Measurements from ENCODE around the gene LAMB1. TPM values are rescaled to one million over a fixed set of nuclear protein-coding genes. Genes with fewer than 3 reads are reported as not detected.

The LAMB1 gene
- total and polyA plus RNA-seq, 2 of the 13 experiments (the other 11 are each of a cell fraction or from before 2014, with no cell fraction given) = 109 to 124 TPM

DNA sequence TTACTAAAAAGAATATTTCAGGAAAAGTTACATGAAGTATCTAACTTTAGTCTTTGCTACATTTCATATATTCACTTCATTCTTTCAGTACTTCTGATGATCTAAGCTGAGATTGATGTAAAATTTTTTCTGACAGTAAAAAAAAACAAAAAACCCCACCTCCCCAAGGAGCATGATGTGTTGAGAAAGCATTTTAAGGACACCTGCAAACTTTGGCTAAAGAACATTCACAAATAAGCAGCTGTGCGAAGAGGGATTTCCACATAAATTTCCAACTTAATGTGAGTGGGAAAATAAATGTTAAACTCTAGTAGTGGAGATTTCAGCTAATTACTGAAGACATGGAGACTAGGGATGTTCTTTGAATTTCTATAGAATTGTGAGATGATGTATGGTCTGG is 76.5 kb downstream of the LAMB1 start:
- BruUV-seq (replicated peaks) = no TSS peak
- ATAC-seq (no peak), DNase-seq (ENCODE audit: low spot score) (no peak), FAIRE-seq (no peak)
- Histone ChIP-seq H3K4me3 (replicated peaks in 1 of 3; ENCODE audit: insufficient read depth in 1 of 3, low read depth in 2 of 3, low read length in 3 of 3) (no peak overlapping the region), H2AFZ (ENCODE audit: low read length) (no peak overlapping the region), H3K4me1 (ENCODE audit: insufficient read depth, low read length) (no peaks in the 10 kb centered on the region), H3K9me3 (ENCODE audit: low read length) (no peaks in the 10 kb centered on the region), H3K27ac (ENCODE audit: extremely low read length, insufficient read depth, low read length) (no peak overlapping the region), H3K79me2 (ENCODE audit: insufficient read depth, low read length) (no peaks in the 10 kb centered on the region), H3K36me3 (replicated peaks in 1 of 2; ENCODE audit: control insufficient read depth in 1 of 2, insufficient read depth in 2 of 2, low read length in 2 of 2) (peaks cover 6 to 81% of the 10 kb centered on the region in 2 experiments), H3K4me2 (ENCODE audit: low read depth, low read length) (no peak overlapping the region), H3K27me3 (ENCODE audit: control insufficient read depth in 1 of 2, insufficient read depth in 2 of 2, low read length in 2 of 2) (no peaks in the 10 kb centered on the region; a peak in 1 of 5 replicates), H3K9ac (ENCODE audit: insufficient read depth, low read depth, low read length) (no peak overlapping the region), H4K20me1 (ENCODE audit: insufficient read depth, low read length) (no peaks in the 10 kb centered on the region)
- in situ Hi-C loops (cut with HindIII; ENCODE audit: extremely low pct_ligation_motif_present, low pct_unique_long_range_greater_than_20kb) = no loop called here
- no peak for TF ChIP-seq ZIK1 (CRISPR knock-in tag; IDR thresholded peaks at IDR 0.05; ENCODE audit: borderline replicate concordance, low read depth)
- TF ChIP-seq, protein P1, sequence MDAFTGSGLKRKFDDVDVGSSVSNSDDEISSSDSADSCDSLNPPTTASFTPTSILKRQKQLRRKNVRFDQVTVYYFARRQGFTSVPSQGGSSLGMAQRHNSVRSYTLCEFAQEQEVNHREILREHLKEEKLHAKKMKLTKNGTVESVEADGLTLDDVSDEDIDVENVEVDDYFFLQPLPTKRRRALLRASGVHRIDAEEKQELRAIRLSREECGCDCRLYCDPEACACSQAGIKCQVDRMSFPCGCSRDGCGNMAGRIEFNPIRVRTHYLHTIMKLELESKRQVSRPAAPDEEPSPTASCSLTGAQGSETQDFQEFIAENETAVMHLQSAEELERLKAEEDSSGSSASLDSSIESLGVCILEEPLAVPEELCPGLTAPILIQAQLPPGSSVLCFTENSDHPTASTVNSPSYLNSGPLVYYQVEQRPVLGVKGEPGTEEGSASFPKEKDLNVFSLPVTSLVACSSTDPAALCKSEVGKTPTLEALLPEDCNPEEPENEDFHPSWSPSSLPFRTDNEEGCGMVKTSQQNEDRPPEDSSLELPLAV (CRISPR knock-in tag; conservative IDR thresholded peaks at IDR 0.05; ENCODE audit: low read depth) = no peak
- TF ChIP-seq RAD21 (CRISPR knock-in tag; IDR thresholded peaks at IDR 0.05) = no peak
- no peak for TF ChIP-seq SRY (CRISPR knock-in tag; IDR thresholded peaks at IDR 0.05)
- TF ChIP-seq ISX (CRISPR knock-in tag; conservative IDR thresholded peaks at IDR 0.05) = no peak
- TF ChIP-seq ZNF251 (CRISPR knock-in tag; IDR thresholded peaks at IDR 0.05) = no peak
- TF ChIP-seq, protein P2, sequence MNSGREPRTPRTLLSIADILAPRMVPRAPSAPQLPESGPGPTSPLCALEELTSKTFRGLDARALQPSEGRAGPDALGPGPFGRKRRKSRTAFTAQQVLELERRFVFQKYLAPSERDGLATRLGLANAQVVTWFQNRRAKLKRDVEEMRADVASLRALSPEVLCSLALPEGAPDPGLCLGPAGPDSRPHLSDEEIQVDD (CRISPR knock-in tag; IDR thresholded peaks at IDR 0.05; ENCODE audit: borderline replicate concordance) = no peak
- TF ChIP-seq MED8 (CRISPR knock-in tag; IDR thresholded peaks at IDR 0.05; ENCODE audit: insufficient replicate concordance) = no peak
- no peak for TF ChIP-seq ZMYM4 (CRISPR knock-in tag; IDR thresholded peaks at IDR 0.05)
- TF ChIP-seq, protein P3, sequence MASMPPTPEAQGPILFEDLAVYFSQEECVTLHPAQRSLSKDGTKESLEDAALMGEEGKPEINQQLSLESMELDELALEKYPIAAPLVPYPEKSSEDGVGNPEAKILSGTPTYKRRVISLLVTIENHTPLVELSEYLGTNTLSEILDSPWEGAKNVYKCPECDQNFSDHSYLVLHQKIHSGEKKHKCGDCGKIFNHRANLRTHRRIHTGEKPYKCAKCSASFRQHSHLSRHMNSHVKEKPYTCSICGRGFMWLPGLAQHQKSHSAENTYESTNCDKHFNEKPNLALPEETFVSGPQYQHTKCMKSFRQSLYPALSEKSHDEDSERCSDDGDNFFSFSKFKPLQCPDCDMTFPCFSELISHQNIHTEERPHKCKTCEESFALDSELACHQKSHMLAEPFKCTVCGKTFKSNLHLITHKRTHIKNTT (CRISPR knock-in tag; IDR thresholded peaks at IDR 0.05) = no peak
- 97% methylated on average over 1 of the region's 1 CpG for WGBS (ENCODE audit: low lambda C conversion rate)
- ChIA-PET CTCF (ENCODE audit: low intra/inter-chr PET ratio, low total read pairs) (no interaction called here), POLR2A (no interaction called here)
- intact Hi-C loops (cut with micrococcal nuclease; ENCODE audit: unreplicated experiment) = no loop called here

All from HepG2 (cell line).